Panc1 (cell line): Measurements from ENCODE around the gene OR52W1. TPM values are rescaled to one million over a fixed set of nuclear protein-coding genes. Genes with fewer than 3 reads are reported as not detected.

Source experiments
- ATAC-seq: fragments of 200-7000 bp; cut with Tn5 transposase; 2 replicates; pipeline ENCODE4 v1.9.1; 2020; ENCODE audit warnings: mild to moderate bottlenecking, moderate library complexity
- BruUV-seq: library from RNA; stranded (reverse); fragments of 400-500 nt; replicated peaks from 2 replicates; lab custom pipeline; 2021; lab: Mats Ljungman, UMichigan
- CTCF ChIA-PET: fragments of 300-600 bp; sonication (Branson Sonifier 250); formaldehyde crosslinking; loops from one replicate; lab custom pipeline; 2022; ENCODE audit warnings: antibody characterized with exemption; lab: Charles Lee
- POLR2A ChIA-PET: fragments of 300-600 bp; sonication (Branson Sonifier 250); formaldehyde crosslinking; loops from one replicate; lab custom pipeline; 2022; ENCODE audit warnings: antibody characterized with exemption; lab: Charles Lee
- DNase-seq: peaks from one replicate; pipeline ENCODE4 v3.0.0-alpha.2; 2010; ENCODE audit warnings: low read depth, low spot score
- H3K27ac ChIP-seq: 2 replicates; pipeline ENCODE4 v1.5.1; 2011; ENCODE audit warnings: mild to moderate bottlenecking, low read length, inconsistent platforms
- H3K27me3 ChIP-seq: fragments of 200-500 bp; sonication (Bioruptor generic); 2 replicates; pipeline ENCODE4 v1.6.0; 2014; ENCODE audit warnings: low read length, inconsistent platforms; ENCODE audit not compliant: control insufficient read depth, insufficient read depth
- H3K36me3 ChIP-seq: fragments of 200-500 bp; sonication (Bioruptor generic); 2 replicates; pipeline ENCODE4 v1.5.1; 2014; ENCODE audit warnings: inconsistent platforms, mild to moderate bottlenecking, low read length, moderate library complexity; ENCODE audit not compliant: control insufficient read depth, insufficient read depth
- H3K4me1 ChIP-seq: 2 replicates; pipeline ENCODE4 v1.5.1; 2011; ENCODE audit warnings: inconsistent platforms, mild to moderate bottlenecking, low read length, moderate library complexity; ENCODE audit not compliant: control insufficient read depth, insufficient read depth
- H3K4me3 ChIP-seq, 2 experiments: 2 replicates each; pipeline ENCODE4 v1.5.1; 2011 to 2012; ENCODE audit warnings: low read depth in 2 of 2, low read length in 2 of 2, mild to moderate bottlenecking in 2 of 2, inconsistent platforms in 1 of 2, moderate library complexity in 1 of 2
- H3K9me3 ChIP-seq: fragments of 200-500 bp; sonication (Bioruptor generic); 2 replicates; pipeline ENCODE4 v1.5.1; 2014; ENCODE audit warnings: low read depth, mild to moderate bottlenecking, inconsistent platforms, low read length, moderate library complexity; ENCODE audit not compliant: control insufficient read depth, insufficient read depth
- CTCF ChIP-seq: fragments of 450-650 bp; IDR thresholded peaks from 2 replicates; pipeline ENCODE4 v1.5.1; 2017; ENCODE audit warnings: mild to moderate bottlenecking
- POLR2AphosphoS5 ChIP-seq: IDR thresholded peaks from 2 replicates; pipeline ENCODE4 v1.6.1; 2012; ENCODE audit warnings: mild to moderate bottlenecking, low read depth, low read length, moderate library complexity
- REST ChIP-seq, 2 experiments: IDR thresholded peaks; 2 replicates each; pipeline ENCODE4 v1.6.1; 2011 to 2012; ENCODE audit warnings: low read depth in 2 of 2, control low read depth in 1 of 2, low read length in 1 of 2, mild to moderate bottlenecking in 1 of 2, moderate library complexity in 1 of 2; ENCODE audit not compliant: insufficient read depth in 1 of 2
- SIN3A ChIP-seq: IDR thresholded peaks from 2 replicates; pipeline ENCODE4 v1.6.1; 2012; ENCODE audit warnings: low read depth, mild to moderate bottlenecking, low read length, moderate library complexity, borderline replicate concordance; ENCODE audit not compliant: insufficient read depth
- TCF7L2 ChIP-seq: IDR thresholded peaks from 2 replicates; pipeline ENCODE4 v1.6.1; 2011; ENCODE audit warnings: mild to moderate bottlenecking, low read depth, low read length, inconsistent platforms
- in situ Hi-C: cut with HindIII; loops from 2 replicates; pipeline ENCODE4 v1.10.0; 2016; ENCODE audit warnings: low sequenced_read_pairs, low pct_unique_long_range_greater_than_20kb
- intact Hi-C: fragments of 100-400 bp; cut with micrococcal nuclease; formaldehyde crosslinking; loops from one replicate; pipeline ENCODE4 v1.10.0; 2022; ENCODE audit not compliant: unreplicated experiment
- total RNA-seq: library from RNA; stranded (reverse); gene quantifications from one replicate; pipeline ENCODE4 v1.2.1, GENCODE V29; 2021; ENCODE audit not compliant: unreplicated experiment

OR52W1 gene
- total RNA-seq, 1 experiment from 2014 or later = not detected

- H3K36me3 ChIP-seq = peaks cover 10% of the 10 kb centered on the region; the same call in 1 of the 2 replicates
- peak; percentile 13 for DNase-seq
- no peaks in the 10 kb centered on the region for H3K27me3 ChIP-seq
- no peaks in the 10 kb centered on the region for H3K4me1 ChIP-seq
- TF ChIP-seq REST (IDR thresholded peaks at IDR 0.05; ENCODE audit: insufficient read depth in 1 of 2, low read depth in 2 of 2, low read length in 1 of 2) (no peak), POLR2AphosphoS5 (no peak), TCF7L2 (no peak), CTCF (no peak)
- intact Hi-C loops (no loop called here), in situ Hi-C loops (no loop called here)
- peak; percentile 33; the same call in 1 of the 2 replicates for ATAC-seq
- H3K27ac ChIP-seq = no peak overlapping the region
- H3K4me3 ChIP-seq = no peak overlapping the region
- BruUV-seq = no TSS peak
- no peaks in the 10 kb centered on the region for H3K9me3 ChIP-seq
- ChIA-PET POLR2A (no interaction called here), CTCF (no interaction called here)
These were observed 20.3 kb downstream of the OR52W1 start for GRCh38 chr11:6219359-6219758.

GRCh38 chr11:6223854-6224253, 24.8 kb downstream of the OR52W1 start:
- ATAC-seq = no peak
- intact Hi-C loops (no loop called here), in situ Hi-C loops (no loop called here)
- no TSS peak for BruUV-seq
- no peaks in the 10 kb centered on the region for H3K9me3 ChIP-seq
- POLR2A ChIA-PET = no interaction called here
- no peak overlapping the region for H3K4me3 ChIP-seq
- H3K36me3 ChIP-seq = peaks cover 2% of the 10 kb centered on the region; the same call in 1 of the 2 replicates
- DNase-seq = no peak
- H3K27ac ChIP-seq = no peak overlapping the region
- CTCF ChIA-PET = no interaction called here
- no peaks in the 10 kb centered on the region for H3K4me1 ChIP-seq
- no peaks in the 10 kb centered on the region for H3K27me3 ChIP-seq
- TF ChIP-seq TCF7L2 (no peak), REST (IDR thresholded peaks at IDR 0.05; ENCODE audit: insufficient read depth in 1 of 2, low read depth in 2 of 2, low read length in 1 of 2) (no peak), CTCF (no peak), POLR2AphosphoS5 (no peak), SIN3A (no peak)
